Stimulated activated CD8-positive, alpha-beta memory T cell treated with anti-CD3 and anti-CD28 coated beads, Interleukin-7, amount 100 ng/mL, for 1 hour (primary cell): ENCODE data around the gene PWWP2B.

Experiments
- DNase-seq, 2 donors: peaks; one replicate each; pipeline ENCODE4 v3.0.0-alpha.2; 2020; ENCODE audit warnings: low read depth in 2 of 2

PWWP2B gene

GRCh38 chr10:132419538-132420468 lies 22.8 kb downstream of the PWWP2B start:
- DNase-seq, result no peak

- DNase-seq, result no peak
Measured at GRCh38 chr10:132420469-132420980, 23.5 kb downstream of the PWWP2B start.

GRCh38 chr10:132420981-132421846 lies 24.2 kb downstream of the PWWP2B start:
- DNase-seq, result no peak

- DNase-seq, result no peak
Measured at GRCh38 chr10:132421847-132422751, 25.1 kb downstream of the PWWP2B start.

- no peak for DNase-seq
Measured at GRCh38 chr10:132422903-132423825, 26.2 kb downstream of the PWWP2B start.

- no peak for DNase-seq
Measured at GRCh38 chr10:132423966-132424861, 27.2 kb downstream of the PWWP2B start.

GRCh38 chr10:132425029-132425756 lies 28.2 kb downstream of the PWWP2B start:
- DNase-seq, result no peak

GRCh38 chr10:132425757-132426155 lies 28.8 kb downstream of the PWWP2B start:
- no peak for DNase-seq

GRCh38 chr10:132427006-132427771 lies 30.2 kb downstream of the PWWP2B start:
- no peak for DNase-seq

GRCh38 chr10:132427939-132428367 lies 31.0 kb downstream of the PWWP2B start:
- DNase-seq, result no peak

- no peak for DNase-seq
Measured at GRCh38 chr10:132428486-132428995, 31.5 kb downstream of the PWWP2B start.

- DNase-seq, result no peak
Measured at GRCh38 chr10:132429281-132430230, 32.6 kb downstream of the PWWP2B start.

- no peak for DNase-seq
Measured at GRCh38 chr10:132430231-132430743, 33.3 kb downstream of the PWWP2B start.

GRCh38 chr10:132430861-132431271 lies 33.9 kb downstream of the PWWP2B start:
- DNase-seq, result no peak

- no peak for DNase-seq
Measured at GRCh38 chr10:132431537-132432175, 34.7 kb downstream of the PWWP2B start.

GRCh38 chr10:132432176-132432540 lies 35.2 kb downstream of the PWWP2B start:
- no peak for DNase-seq
